ENCODE data around the gene STAM.
A peak's percentile ranks its signal among the peaks of the same experiment; 100 is the strongest.

- TF ChIP-seq, protein P1, sequence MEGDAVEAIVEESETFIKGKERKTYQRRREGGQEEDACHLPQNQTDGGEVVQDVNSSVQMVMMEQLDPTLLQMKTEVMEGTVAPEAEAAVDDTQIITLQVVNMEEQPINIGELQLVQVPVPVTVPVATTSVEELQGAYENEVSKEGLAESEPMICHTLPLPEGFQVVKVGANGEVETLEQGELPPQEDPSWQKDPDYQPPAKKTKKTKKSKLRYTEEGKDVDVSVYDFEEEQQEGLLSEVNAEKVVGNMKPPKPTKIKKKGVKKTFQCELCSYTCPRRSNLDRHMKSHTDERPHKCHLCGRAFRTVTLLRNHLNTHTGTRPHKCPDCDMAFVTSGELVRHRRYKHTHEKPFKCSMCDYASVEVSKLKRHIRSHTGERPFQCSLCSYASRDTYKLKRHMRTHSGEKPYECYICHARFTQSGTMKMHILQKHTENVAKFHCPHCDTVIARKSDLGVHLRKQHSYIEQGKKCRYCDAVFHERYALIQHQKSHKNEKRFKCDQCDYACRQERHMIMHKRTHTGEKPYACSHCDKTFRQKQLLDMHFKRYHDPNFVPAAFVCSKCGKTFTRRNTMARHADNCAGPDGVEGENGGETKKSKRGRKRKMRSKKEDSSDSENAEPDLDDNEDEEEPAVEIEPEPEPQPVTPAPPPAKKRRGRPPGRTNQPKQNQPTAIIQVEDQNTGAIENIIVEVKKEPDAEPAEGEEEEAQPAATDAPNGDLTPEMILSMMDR (IDR thresholded peaks at IDR 0.05), result peak in 4 of 6 experiments; percentile 13 to 26 (median 17)
- no peak for TF ChIP-seq EP300 (IDR thresholded peaks at IDR 0.05)
- peak; percentile 26 to 32 for TF ChIP-seq POLR2AphosphoS5 (IDR thresholded peaks at IDR 0.05)
These were observed 26.7 kb upstream of the STAM start, which contains the start of gene HACD1 for GRCh38 chr10:17617031-17617911.
